Ovary (tissue), 3 donors: ENCODE results near the gene HEBP1.

Experiments
- CTCF ChIP-seq, 3 donors: fragments of 450-650 bp in 2 of 3; fragments of 200-600 bp in 1 of 3; IDR thresholded peaks; one replicate each; pipeline versions ENCODE4 v1.5.1 to v1.8.0; 2016 to 2022; ENCODE audit warnings: antibody characterized with exemption in 3 of 3, mild to moderate bottlenecking in 1 of 3
- EP300 ChIP-seq: sonication (generic); formaldehyde crosslinking; IDR thresholded peaks from one replicate; pipeline ENCODE4 v1.6.1; 2017; ENCODE audit warnings: antibody characterized with exemption
- POLR2A ChIP-seq: fragments of 450-650 bp; IDR thresholded peaks from one replicate; pipeline ENCODE4 v1.6.1; 2017; ENCODE audit warnings: antibody characterized with exemption, mild to moderate bottlenecking, moderate library complexity
- donor health status: DM: no; HTN: no; CAD: no.

GRCh38 chr12:13032164-13032563, 32.1 kb upstream of the HEBP1 start:
- TF ChIP-seq EP300 (no peak), CTCF (IDR thresholded peaks at IDR 0.05) (no peak), POLR2A (no peak)
